ENCODE data around the gene CA5A. TPM values are rescaled to one million over a fixed set of nuclear protein-coding genes. Genes with fewer than 3 reads are reported as not detected.
"Not testable (repeated sequence)": the region's sequence is repeated elsewhere in the genome, so short reads cannot be mapped to it uniquely, and the experiment has no call there.

CA5A gene
- total and polyA plus RNA-seq, 9 of the 15 experiments (the other 6 are each of a cell fraction or from before 2014, with no cell fraction given), result not detected

GRCh38 chr16:87933140-87933495 lies 3.2 kb downstream of the CA5A start (continued):
- TF ChIP-seq RREB1 (CRISPR knock-in tag; IDR thresholded peaks at IDR 0.05), result no peak
- TF ChIP-seq TRIM28 (IDR thresholded peaks at IDR 0.05), result no peak
- TF ChIP-seq NCOA2 (IDR thresholded peaks at IDR 0.05; ENCODE audit: partially characterized antibody in 2 of 2), result no peak
- TF ChIP-seq SIN3B (IDR thresholded peaks at IDR 0.05; ENCODE audit: low read depth), result no peak
- no peak for TF ChIP-seq KAT8 (IDR thresholded peaks at IDR 0.05; ENCODE audit: low read depth)
- no peak for TF ChIP-seq TAF9B (IDR thresholded peaks at IDR 0.05; ENCODE audit: partially characterized antibody)
- TF ChIP-seq AFF1 (IDR thresholded peaks at IDR 0.05; ENCODE audit: low read depth in 1 of 2, partially characterized antibody in 2 of 2), result no peak
- TF ChIP-seq ZNF551 (CRISPR knock-in tag; IDR thresholded peaks at IDR 0.05), result no peak
- TF ChIP-seq ZBTB7A (IDR thresholded peaks at IDR 0.05; ENCODE audit: borderline replicate concordance, control insufficient read depth, low read depth, low read length), result no peak

DNA sequence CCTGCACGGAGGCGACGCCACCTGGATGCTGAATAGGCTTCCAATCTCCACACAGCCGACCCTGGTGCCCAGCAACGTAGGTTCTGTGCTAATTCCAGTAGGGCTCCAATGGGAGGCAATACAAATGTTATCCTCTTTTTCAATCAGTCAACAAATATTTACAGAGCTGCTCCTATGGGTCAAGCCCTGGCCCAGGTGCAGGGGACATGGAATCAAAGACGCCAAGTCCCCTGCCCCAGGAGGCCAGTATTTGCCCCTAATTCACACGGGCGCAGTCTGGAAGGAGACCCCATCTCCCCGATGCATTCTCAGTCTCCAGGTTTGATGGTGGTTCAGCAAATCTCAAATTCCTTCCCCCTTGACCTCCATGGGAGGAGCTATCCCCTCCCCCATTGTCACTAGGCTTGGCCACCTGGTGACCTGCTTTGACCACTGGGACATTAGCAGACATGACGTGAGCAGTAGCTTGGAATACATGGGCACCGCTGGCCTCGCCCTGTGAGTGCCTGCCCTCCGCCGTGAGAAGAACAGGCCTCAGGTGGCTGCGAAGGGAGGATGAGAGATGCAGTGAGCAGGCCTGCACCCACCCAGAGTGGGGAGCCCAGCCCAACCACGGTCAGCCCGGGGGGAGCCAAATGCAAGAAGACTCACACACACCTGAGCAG lies 3.7 kb downstream of the CA5A start:
- H4K20me1 ChIP-seq (replicated peaks; ENCODE audit: control insufficient read depth, insufficient read depth, low read length); intact Hi-C loops (cut with micrococcal nuclease); H3K4me2 ChIP-seq (ENCODE audit: insufficient read depth, low read length); ATAC-seq; H3K4me1 ChIP-seq (replicated peaks in 1 of 2; ENCODE audit: control insufficient read depth in 2 of 2, insufficient read depth in 2 of 2, low read length in 2 of 2); POLR2A ChIA-PET; DNase-seq (ENCODE audit: extremely low read depth in 1 of 4, low spot score in 3 of 4); H3K4me3 ChIP-seq; BruUV-seq (replicated peaks); H3K9me3 ChIP-seq (replicated peaks; ENCODE audit: control insufficient read depth, insufficient read depth, low read depth, low read length); H3K9me1 ChIP-seq (ENCODE audit: control insufficient read depth, insufficient read depth, low read length); FAIRE-seq; H2AFZ ChIP-seq (ENCODE audit: low read depth, low read length); in situ Hi-C loops (cut with MboI); H3K79me2 ChIP-seq (ENCODE audit: control insufficient read depth, insufficient read depth, low read length); H3K27ac ChIP-seq (ENCODE audit: extremely low read depth, low read depth, low read length); H3K9ac ChIP-seq (ENCODE audit: insufficient read depth in 1 of 2, low read depth in 2 of 2, low read length in 2 of 2); CTCF ChIA-PET (ENCODE audit: low intra/inter-chr PET ratio); H3K36me3 ChIP-seq (ENCODE audit: control insufficient read depth, insufficient read depth, low read length): not testable (repeated sequence)
- 24% methylated on average over 12 of the region's 17 CpGs for WGBS (ENCODE audit: insufficient coverage, low coverage, missing lambda C conversion rate)
- H3K27me3 ChIP-seq (ENCODE audit: control insufficient read depth in 2 of 2, insufficient read depth in 2 of 2, low read length in 2 of 2), result peaks cover 15 to 43% of the 10 kb centered on the region in 2 experiments; a peak in 4 of 5 replicates

All from K562 (cell line).